Globus pallidus (tissue), 1 donor: Measurements from ENCODE around the gene CCNDBP1.
"Not testable (repeated sequence)": the region's sequence is repeated elsewhere in the genome, so short reads cannot be mapped to it uniquely, and the experiment has no call there.

Source experiments
- DNase-seq: peaks from one replicate; pipeline ENCODE4 v3.0.0-alpha.2; 2015; ENCODE audit warnings: low spot score

CCNDBP1 gene

GRCh38 chr15:43185157-43186002 lies at the start of gene CCNDBP1:
Gene CCNDBP1 (plus strand): TSS chr15:43185403. CDS start chr15:43185499, 96 bp downstream.
- DNase-seq = peak; percentile 80

GRCh38 chr15:43143203-43143941 lies 41.8 kb upstream of the CCNDBP1 start:
- DNase-seq = no peak

GRCh38 chr15:43144512-43144911 lies 40.7 kb upstream of the CCNDBP1 start:
- no peak for DNase-seq

GRCh38 chr15:43146184-43146583 lies 39.0 kb upstream of the CCNDBP1 start:
- DNase-seq = no peak

- DNase-seq = no peak
Measured at GRCh38 chr15:43150191-43150929, 34.8 kb upstream of the CCNDBP1 start.

- no peak for DNase-seq
Measured at GRCh38 chr15:43151688-43152087, 33.5 kb upstream of the CCNDBP1 start.

- no peak for DNase-seq
Measured at GRCh38 chr15:43153269-43153668, 31.9 kb upstream of the CCNDBP1 start.

GRCh38 chr15:43165801-43166325 lies 19.3 kb upstream of the CCNDBP1 start:
- no peak for DNase-seq

GRCh38 chr15:43167261-43167660 lies 17.9 kb upstream of the CCNDBP1 start:
- DNase-seq = not testable (repeated sequence)

GRCh38 chr15:43168192-43169107 lies 16.8 kb upstream of the CCNDBP1 start:
- DNase-seq = peak; percentile 11

GRCh38 chr15:43169888-43170287 lies 15.3 kb upstream of the CCNDBP1 start:
- DNase-seq = no peak

- not testable (repeated sequence) for DNase-seq
Measured at GRCh38 chr15:43175656-43176309, 9.4 kb upstream of the CCNDBP1 start.

- not testable (repeated sequence) for DNase-seq
Measured at GRCh38 chr15:43177147-43177546, 8.1 kb upstream of the CCNDBP1 start.

- no peak for DNase-seq
Measured at GRCh38 chr15:43183270-43183669, 1.9 kb upstream of the CCNDBP1 start.

GRCh38 chr15:43184407-43185124 lies 637 bp upstream of the CCNDBP1 start:
- peak; percentile 5 for DNase-seq

- peak; percentile 5 for DNase-seq
Measured at GRCh38 chr15:43186003-43186353, 775 bp downstream of the CCNDBP1 start.

GRCh38 chr15:43187544-43188155 lies 2.4 kb downstream of the CCNDBP1 start:
- peak; percentile 38 for DNase-seq

- no peak for DNase-seq
Measured at GRCh38 chr15:43189296-43189695, 4.1 kb downstream of the CCNDBP1 start.

- DNase-seq = no peak
Measured at GRCh38 chr15:43190178-43190577, 5.0 kb downstream of the CCNDBP1 start.
